ENCODE results near the gene PLEKHA1.

PLEKHA1 gene

GRCh38 chr10:122460891-122461293 lies 86.4 kb downstream of the PLEKHA1 start:
- DNase-seq (ENCODE audit: low spot score): no peak

DNA sequence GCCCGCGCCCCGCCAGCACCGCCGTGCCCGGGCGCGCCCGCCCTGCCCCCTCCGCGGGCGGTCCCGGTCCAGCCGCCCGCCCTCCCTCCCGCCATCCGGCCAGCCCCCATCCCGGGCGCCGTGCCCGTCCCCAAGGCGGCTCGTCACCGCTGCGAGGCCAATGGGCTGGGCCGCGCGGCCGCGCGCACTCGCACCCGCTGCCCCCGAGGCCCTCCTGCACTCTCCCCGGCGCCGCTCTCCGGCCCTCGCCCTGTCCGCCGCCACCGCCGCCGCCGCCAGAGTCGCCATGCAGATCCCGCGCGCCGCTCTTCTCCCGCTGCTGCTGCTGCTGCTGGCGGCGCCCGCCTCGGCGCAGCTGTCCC lies 86.8 kb downstream of the PLEKHA1 start, which contains the start of gene HTRA1:
TSS of gene HTRA1 (plus strand) at position 187 of the 362 bp plus-strand sequence. CDS start at position 287, 100 bp downstream.
- DNase-seq (ENCODE audit: low spot score): no peak

DNA sequence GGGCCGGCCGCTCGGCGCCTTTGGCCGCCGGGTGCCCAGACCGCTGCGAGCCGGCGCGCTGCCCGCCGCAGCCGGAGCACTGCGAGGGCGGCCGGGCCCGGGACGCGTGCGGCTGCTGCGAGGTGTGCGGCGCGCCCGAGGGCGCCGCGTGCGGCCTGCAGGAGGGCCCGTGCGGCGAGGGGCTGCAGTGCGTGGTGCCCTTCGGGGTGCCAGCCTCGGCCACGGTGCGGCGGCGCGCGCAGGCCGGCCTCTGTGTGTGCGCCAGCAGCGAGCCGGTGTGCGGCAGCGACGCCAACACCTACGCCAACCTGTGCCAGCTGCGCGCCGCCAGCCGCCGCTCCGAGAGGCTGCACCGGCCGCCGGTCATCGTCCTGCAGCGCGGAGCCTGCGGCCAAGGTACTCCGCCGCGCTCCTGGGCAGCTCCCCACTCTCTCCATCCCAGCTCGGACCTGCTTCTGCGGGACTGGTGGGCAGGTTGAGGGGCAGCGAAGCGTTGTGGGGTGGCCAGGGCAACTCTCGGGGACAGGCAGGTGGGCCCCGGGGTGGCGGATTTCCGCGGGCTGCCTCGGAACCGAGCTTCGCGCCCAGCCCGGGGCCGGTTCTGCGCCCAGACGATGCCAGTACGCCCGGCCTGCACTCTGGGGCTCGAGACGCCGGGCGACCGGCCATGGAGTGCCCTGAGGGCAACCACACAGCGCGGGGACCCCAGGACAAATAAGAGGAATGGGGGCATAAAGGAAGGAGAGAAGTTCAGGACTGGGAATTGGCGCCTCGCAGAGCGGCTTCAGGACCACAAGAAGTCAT lies 87.4 kb downstream of the PLEKHA1 start:
- DNase-seq (ENCODE audit: low spot score): no peak

- DNase-seq (ENCODE audit: low spot score): no peak
Measured at GRCh38 chr10:122462533-122463465, 88.3 kb downstream of the PLEKHA1 start.

- no peak for DNase-seq (ENCODE audit: low spot score)
Measured at GRCh38 chr10:122463466-122464249, 89.2 kb downstream of the PLEKHA1 start.

- no peak for DNase-seq (ENCODE audit: low spot score)
Measured at GRCh38 chr10:122464250-122464510, 89.7 kb downstream of the PLEKHA1 start.

DNA sequence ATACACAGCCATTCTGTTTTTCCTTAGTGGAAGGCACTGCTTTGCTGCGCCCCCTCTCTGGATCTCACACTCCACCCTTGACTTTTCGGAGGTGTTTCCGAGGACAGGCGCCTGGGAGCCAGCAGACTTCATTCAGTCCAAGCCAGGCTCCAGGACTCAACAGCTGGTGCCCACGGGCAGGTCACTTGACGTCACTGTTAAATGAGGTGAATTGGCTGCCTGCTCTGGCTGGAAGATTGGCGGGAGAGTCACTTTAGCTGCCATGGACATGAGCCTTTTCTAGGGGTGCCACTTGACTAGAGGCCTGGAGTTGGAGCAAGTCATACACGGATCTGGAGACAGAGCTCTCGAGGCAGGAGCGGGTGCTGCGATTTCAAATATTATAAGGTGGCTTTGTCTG lies 90.1 kb downstream of the PLEKHA1 start:
- DNase-seq (ENCODE audit: low spot score): no peak

DNA sequence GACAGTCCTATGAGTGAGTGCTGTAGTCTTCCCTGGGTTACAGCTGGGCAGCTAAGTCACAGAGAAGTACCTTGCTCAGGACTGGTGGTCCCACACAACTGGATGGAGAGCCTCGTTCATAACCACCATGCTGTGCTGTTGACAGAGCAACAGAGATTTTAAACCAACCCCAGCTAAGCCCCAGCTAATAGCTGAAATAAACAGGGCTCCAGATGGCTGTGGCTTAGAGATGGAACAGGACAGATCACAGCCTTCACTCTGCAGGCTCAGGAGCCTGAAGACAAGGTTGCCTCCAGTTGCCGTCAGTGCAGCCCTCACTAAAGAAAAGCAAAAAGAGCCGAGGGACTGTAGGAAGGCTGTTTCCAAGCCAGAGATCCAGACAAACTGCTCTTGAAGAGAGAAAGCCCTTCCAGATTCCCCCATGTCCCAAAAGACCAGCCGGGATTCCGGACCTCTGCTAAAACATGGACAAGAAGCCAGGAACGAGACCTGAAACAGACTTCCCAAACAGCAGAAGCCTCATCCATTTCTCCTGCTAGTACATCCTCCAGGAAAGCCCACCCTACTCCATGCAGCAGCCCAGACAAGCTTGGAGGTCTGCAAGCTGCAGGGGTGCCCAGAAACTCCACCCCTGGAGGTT lies 91.0 kb downstream of the PLEKHA1 start:
- DNase-seq (ENCODE audit: low spot score): no peak

- no peak for DNase-seq (ENCODE audit: low spot score)
Measured at GRCh38 chr10:122466951-122467381, 92.5 kb downstream of the PLEKHA1 start.

DNA sequence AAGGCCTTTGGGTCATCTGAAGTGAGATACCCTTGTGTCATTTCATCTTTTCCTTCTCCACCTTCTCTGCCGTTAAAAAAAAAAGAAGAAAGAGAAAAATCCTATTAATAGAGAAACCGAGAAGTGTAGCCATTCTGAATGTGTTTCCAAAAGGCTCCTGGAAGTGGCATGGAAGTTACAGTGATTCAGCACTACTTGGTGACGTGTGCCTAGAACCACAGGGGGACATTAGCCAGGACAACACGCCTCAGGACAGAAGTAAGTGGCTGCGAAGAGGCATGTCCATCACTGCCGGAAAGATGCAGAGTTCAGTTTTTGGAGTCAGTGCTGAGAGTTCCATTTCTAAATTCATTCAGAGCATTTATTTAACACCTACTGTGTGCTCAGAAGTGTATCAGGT lies 93.2 kb downstream of the PLEKHA1 start:
- DNase-seq (ENCODE audit: low spot score): no peak

- DNase-seq (ENCODE audit: low spot score): no peak
Measured at GRCh38 chr10:122468307-122468925, 93.9 kb downstream of the PLEKHA1 start.

DNA sequence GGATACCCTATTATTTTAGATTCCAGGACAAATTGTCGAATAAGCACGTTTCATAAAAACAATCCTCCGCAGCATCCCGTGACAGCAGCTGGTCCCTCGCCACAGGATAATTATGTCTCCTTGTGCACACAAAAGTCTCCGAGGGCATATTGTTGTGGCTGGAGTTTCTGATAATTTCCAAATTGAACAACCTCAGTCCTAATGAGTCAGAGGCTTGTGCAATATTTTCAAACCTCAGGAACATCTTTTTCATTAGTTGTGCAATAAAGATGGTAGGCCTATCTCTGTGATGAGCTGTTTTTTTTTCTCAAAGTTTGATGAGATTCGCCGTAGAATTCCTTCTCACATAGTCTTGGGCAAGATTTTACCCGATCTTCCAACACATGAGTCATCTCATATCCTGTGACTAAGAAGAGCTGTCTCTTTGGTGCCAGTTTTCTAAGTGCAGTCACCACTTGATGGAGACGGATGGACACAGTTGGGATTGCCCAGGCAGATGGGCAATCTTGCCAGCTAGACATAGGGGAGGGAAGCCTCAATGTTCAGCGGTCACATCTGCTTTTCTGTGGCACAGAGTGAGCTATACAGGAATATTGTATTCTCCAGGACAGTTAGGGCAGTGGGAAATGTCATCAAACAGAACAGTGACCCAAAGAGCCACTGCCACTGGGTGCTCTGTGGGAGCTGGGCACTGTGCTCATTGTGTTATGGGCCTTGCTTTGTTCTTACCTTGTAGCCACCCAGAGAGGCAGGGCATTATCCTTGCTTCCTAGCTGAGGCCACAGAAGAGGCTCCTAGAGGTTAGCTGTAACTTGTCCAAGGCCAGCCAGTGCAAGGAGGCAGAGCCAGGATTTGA lies 94.6 kb downstream of the PLEKHA1 start:
- no peak for DNase-seq (ENCODE audit: low spot score)

- no peak for DNase-seq (ENCODE audit: low spot score)
Measured at GRCh38 chr10:122469848-122470247, 95.3 kb downstream of the PLEKHA1 start.

GRCh38 chr10:122471531-122472177 lies 97.1 kb downstream of the PLEKHA1 start:
- no peak for DNase-seq (ENCODE audit: low spot score)

GRCh38 chr10:122473116-122473515 lies 98.6 kb downstream of the PLEKHA1 start:
- DNase-seq (ENCODE audit: low spot score): no peak

- DNase-seq (ENCODE audit: low spot score): no peak
Measured at GRCh38 chr10:122474131-122474818, 99.8 kb downstream of the PLEKHA1 start.

DNA sequence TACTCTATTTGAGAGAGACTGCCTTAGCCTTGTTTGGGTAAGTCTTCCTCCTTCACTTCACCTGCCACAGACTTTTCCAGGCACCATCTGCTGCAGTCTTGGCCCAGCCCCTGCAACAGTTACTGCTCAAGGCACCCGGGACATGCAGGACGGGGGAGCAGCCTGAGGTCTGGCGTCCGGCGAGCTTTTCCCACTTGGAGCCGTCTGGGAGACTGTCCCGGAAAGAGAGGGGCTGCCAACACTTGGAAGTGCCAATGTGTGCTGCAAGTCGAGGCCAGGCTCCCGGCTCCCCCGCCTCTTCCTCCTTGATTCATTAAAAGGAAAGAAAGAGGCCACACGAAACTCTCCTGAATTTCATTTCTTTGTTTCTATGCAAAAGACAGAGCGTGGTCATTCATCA lies 100.6 kb downstream of the PLEKHA1 start:
- DNase-seq (ENCODE audit: low spot score): no peak

DNA sequence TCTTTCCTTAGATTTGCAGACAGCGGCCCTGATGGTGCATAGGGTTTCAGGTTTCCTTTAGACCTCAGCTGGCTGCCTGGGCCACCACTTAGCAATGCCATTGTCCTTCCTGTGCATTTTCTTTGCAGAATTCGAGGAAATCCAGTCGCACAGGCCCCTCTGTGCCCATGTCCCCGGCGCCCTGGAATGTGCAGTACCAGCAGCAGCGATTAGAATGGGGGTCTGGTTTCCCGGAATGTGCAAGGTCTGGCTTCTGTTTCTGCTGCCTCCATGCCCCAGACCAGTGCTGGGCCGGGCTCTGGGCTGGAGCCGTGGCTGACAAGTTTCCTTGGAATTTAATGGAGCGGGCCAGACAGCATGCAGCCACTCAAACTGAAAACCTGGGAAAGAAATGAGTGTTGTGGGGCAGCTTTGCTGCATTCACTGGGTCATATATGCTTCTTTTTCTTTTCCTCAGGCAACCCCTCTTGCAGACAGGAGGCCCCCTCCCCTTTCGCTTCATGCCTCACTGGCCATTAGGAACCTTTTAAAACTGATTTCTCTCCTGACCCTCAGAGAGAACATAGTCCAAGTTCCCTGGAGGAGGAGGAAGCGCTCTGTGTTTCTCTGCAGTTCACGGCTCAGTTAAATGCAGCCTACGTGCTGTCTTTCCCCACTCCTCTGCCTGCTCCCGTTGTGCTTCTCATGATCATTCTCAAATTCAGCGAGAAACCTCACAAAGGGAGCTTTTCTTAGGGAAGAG lies 101.3 kb downstream of the PLEKHA1 start:
- DNase-seq (ENCODE audit: low spot score): no peak
